Peyer's patch (tissue), 4 donors: Measurements from ENCODE around the gene GATAD2B.

Source experiments
- CTCF ChIP-seq, 6 experiments: fragments of 450-650 bp in 4 of 6; fragments of 200-600 bp in 2 of 6; sonication (generic) in 1 of 6; IDR thresholded peaks; one replicate each; pipeline ENCODE4 v1.5.1; 2017 to 2019; ENCODE audit warnings: antibody characterized with exemption in 6 of 6, mild to moderate bottlenecking in 3 of 6, moderate library complexity in 1 of 6
- POLR2A ChIP-seq, 2 donors: fragments of 450-650 bp; IDR thresholded peaks; one replicate each; pipeline ENCODE4 v1.5.1; 2017; ENCODE audit warnings: antibody characterized with exemption in 2 of 2, mild to moderate bottlenecking in 2 of 2, moderate library complexity in 2 of 2

DNA sequence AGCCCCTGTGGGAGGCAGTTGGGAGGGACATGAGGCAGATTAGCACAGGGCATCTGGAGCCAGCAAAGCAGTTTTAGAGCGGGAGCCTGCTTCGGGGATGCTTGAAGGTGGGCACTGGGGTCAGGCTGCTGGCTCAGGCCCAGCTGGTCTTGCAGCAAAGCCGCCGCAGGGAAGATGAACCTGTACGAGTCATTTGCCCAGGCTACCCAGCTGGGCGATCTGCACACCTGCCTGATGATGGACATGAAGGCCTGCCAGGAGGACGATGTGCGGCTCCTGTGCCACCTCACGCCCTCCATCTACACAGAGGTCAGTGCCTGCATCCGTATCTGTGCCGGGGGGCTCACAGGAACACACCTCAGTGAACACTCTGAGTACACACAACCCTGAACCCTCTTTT lies 155.3 kb downstream of the GATAD2B start:
- TF ChIP-seq CTCF (IDR thresholded peaks at IDR 0.05) (no peak), POLR2A (IDR thresholded peaks at IDR 0.05) (no peak)
